Activated CD4-positive, alpha-beta T cell treated with anti-CD3 and anti-CD28 coated beads for 36 hours (primary cell): ENCODE data around the gene ZNF519. TPM values are rescaled to one million over a fixed set of nuclear protein-coding genes. Genes with fewer than 3 reads are reported as not detected.
"Not testable (repeated sequence)": the region's sequence is repeated elsewhere in the genome, so short reads cannot be mapped to it uniquely, and the experiment has no call there.

Experiments used
- ATAC-seq: fragments of 200-7000 bp; cut with Tn5 transposase; one replicate; pipeline ENCODE4 v1.10.0; 2021; ENCODE audit warnings: mild to moderate bottlenecking, moderate library complexity
- CTCF ChIA-PET: fragments of 350-600 bp; sonication (Branson Sonifier 250); formaldehyde crosslinking; loops from one replicate; lab custom pipeline; 2021; ENCODE audit warnings: antibody characterized with exemption; lab: Charles Lee
- POLR2A ChIA-PET: fragments of 350-600 bp; sonication (Branson Sonifier 250); formaldehyde crosslinking; loops from one replicate; lab custom pipeline; 2021; ENCODE audit warnings: antibody characterized with exemption, inconsistent platforms; lab: Charles Lee
- DNase-seq: peaks from one replicate; pipeline ENCODE4 v3.0.0-alpha.2; 2020
- H3K27ac Mint-ChIP-seq: one replicate; pipeline ENCODE4 v1.8.0; 2021; ENCODE audit warnings: mixed read lengths
- H3K27me3 Mint-ChIP-seq: one replicate; pipeline ENCODE4 v1.8.0; 2021; ENCODE audit warnings: mixed read lengths
- H3K36me3 Mint-ChIP-seq: one replicate; pipeline ENCODE4 v1.8.0; 2021; ENCODE audit warnings: low read depth, mixed read lengths
- H3K4me1 Mint-ChIP-seq: one replicate; pipeline ENCODE4 v1.8.0; 2021; ENCODE audit warnings: mixed read lengths
- H3K4me3 Mint-ChIP-seq: one replicate; pipeline ENCODE4 v1.8.0; 2021; ENCODE audit warnings: mild to moderate bottlenecking, moderate library complexity, mixed read lengths
- H3K9me3 Mint-ChIP-seq: one replicate; pipeline ENCODE4 v1.8.0; 2021; ENCODE audit warnings: low read depth, mixed read lengths
- intact Hi-C, 2 experiments: fragments of 100-400 bp; cut with DNase I in 1 of 2; cut with micrococcal nuclease in 1 of 2; formaldehyde crosslinking; loops; one replicate each; pipeline versions ENCODE4 v1.14.2 to v1.15.1; 2022 to 2024; cut with DNase I, micrococcal nuclease
- total RNA-seq, 2 experiments: library from RNA; stranded (reverse); gene quantifications; one replicate each; pipeline ENCODE4 v1.2.3, GENCODE V29; 2021

Gene ZNF519
- 10 to 100 TPM; 14.5 to 16.3 TPM for total RNA-seq

DNA sequence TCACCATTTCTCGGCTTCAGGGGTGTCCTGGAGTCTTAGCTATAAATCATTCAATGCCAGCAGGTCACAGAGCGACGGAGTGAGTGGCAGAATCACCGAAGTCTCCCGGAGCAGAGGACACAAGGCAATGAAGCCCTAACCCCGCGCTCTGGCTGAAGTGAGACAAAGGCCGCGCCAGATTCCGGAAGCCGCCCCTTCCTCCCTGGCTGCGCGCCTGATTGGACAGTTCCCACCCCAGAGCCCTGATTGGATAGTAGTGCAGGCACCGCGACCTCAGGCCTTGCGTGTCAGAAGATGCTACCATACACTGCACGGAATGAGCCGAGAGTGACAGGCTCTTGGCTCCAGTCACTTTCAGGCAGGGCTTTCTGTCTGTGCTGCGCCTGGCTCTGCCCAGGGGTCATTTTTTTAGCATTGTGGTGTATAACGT lies at the start of gene ZNF519:
ZNF519 (minus strand) TSS at position 165 of the 430 bp plus-strand sequence; CDS start at position 7, 158 bp downstream.
- Mint-ChIP-seq H3K4me3 (peak within 1 kb of the TSS; percentile 89), H3K4me1 (peaks cover 15% of the 10 kb centered on the region), H3K27ac (peak within 1 kb of the TSS; percentile 89)
- peak; percentile 89 for DNase-seq
- peak; percentile 100 for ATAC-seq
- CTCF ChIA-PET, H3K36me3 Mint-ChIP-seq, H3K9me3 Mint-ChIP-seq, POLR2A ChIA-PET, H3K27me3 Mint-ChIP-seq: not testable (repeated sequence)
- intact Hi-C loops = loop anchor here in 1 of 2 experiments (10.0 kb wide), 1 partner anchor 397 kb away; no protein-coding TSS in a partner anchor

DNA sequence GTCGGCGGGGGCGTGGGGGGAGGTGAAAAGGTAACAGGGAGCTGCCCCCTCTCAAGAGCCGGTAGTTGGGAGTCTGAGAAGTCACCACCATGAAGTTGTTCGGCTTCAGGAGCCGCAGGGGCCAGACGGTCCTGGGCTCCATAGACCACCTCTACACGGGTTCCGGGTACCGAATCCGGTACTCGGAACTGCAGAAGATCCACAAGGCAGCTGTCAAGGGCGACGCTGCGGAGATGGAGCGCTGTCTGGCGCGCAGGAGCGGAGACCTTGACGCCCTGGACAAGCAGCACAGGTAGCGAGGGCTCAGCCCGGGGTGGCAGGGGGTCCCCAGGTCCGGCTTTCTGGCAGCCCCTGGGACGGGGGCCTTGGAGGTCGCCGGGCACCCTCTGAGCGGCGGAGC lies 47.1 kb upstream of the ZNF519 start:
- CTCF ChIA-PET = interaction anchor here (1.0 kb wide), 1 partner anchor 10 kb away, joined by 3 read pairs; no protein-coding TSS in a partner anchor
- Mint-ChIP-seq H3K27me3 (peaks cover 3% of the 10 kb centered on the region), H3K36me3 (no peaks in the 10 kb centered on the region), H3K4me3 (peak overlapping the region; percentile 79), H3K27ac (peak overlapping the region; percentile 88), H3K9me3 (no peaks in the 10 kb centered on the region), H3K4me1 (peaks cover 6% of the 10 kb centered on the region)
- POLR2A ChIA-PET = no interaction called here
- ATAC-seq (peak; percentile 14), DNase-seq (no peak)
- intact Hi-C loops = loop anchor here in 1 of 2 experiments (2.0 to 5.0 kb wide), 2 partner anchors 218 to 237 kb away; no protein-coding TSS in a partner anchor

DNA sequence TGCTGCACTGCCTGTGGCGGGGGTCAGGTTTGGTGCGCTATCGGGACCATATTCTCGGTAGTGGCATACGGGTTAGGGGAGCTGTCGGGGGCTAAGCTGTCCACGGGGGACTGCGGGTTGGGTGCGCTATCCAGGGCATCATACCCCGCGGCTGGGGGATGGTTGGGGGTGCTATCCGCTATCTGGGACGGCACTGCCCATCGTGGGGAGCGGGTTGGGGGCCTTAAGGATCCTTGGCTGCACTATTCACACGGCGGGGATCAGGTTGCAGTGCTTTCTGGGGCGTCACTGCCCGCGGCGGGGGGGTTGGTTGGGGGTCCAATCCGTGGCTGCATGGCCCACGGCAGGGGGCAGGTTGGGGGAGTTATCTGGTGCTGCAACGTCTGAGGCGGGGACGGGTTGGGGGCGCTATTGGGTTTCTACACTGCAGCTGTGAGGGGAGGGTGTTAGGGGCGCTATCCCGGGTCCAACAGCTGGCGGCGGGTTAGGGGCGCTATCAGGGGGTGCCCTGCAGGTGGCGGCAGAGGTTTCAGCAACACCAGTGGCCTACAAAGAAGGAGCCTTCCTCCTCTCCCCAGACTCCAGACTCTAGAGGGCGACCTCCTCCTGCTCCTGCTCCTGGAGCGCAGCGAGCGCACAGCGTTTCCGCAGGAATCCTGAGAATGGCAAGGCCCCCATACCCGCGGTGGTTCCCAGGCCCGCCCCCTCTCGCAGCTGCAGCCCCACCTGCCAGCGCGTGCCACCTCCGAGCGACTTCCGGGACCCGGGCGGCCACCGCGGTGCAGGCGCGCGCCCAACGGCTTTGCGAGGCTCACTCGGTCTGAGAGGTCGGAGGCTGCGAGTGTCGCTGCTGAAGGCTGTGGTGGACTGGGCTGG lies 46.3 kb upstream of the ZNF519 start:
- intact Hi-C loops = loop anchor here in 1 of 2 experiments (2.0 to 5.0 kb wide), 2 partner anchors 219 to 238 kb away; no protein-coding TSS in a partner anchor
- ATAC-seq = peak; percentile 96
- POLR2A ChIA-PET = not testable (repeated sequence)

GRCh38 chr18:14177540-14178320 lies 45.5 kb upstream of the ZNF519 start:
- H3K4me1 Mint-ChIP-seq, ATAC-seq, H3K9me3 Mint-ChIP-seq, H3K27me3 Mint-ChIP-seq, POLR2A ChIA-PET, CTCF ChIA-PET, H3K27ac Mint-ChIP-seq, DNase-seq, H3K4me3 Mint-ChIP-seq, H3K36me3 Mint-ChIP-seq: not testable (repeated sequence)
- intact Hi-C loops = loop anchor here in 1 of 2 experiments (2.0 to 5.0 kb wide), 2 partner anchors 220 to 239 kb away; no protein-coding TSS in a partner anchor

More for the DNA sequence above, 46.3 kb upstream of the ZNF519 start:
- H3K27me3 Mint-ChIP-seq, H3K4me1 Mint-ChIP-seq, H3K36me3 Mint-ChIP-seq, H3K9me3 Mint-ChIP-seq: not testable (repeated sequence)
- CTCF ChIA-PET = interaction anchor here (1.0 kb wide), 1 partner anchor 11 kb away, joined by 3 read pairs; no protein-coding TSS in a partner anchor
- DNase-seq = peak; percentile 90
- H3K27ac Mint-ChIP-seq = peak overlapping the region; percentile 88
- H3K4me3 Mint-ChIP-seq = peak overlapping the region; percentile 79

DNA sequence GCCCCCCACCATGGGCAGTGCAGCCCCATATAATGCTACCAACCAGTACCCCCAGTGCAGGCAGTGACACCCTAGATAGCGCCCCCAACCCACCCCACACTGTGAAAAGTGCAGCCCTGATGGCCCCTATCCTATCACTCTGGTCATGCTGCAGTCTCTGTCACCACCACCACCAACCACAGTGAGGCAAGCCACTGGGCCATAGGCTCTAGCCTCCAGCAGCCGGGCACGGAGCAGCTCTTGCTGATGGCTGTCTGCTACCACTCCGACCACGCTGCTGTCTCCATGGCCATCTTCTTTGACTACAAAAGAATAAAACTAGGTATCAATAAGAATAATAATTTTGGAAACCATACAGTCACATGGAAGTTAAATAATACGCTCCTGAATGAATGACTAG lies 43.2 kb upstream of the ZNF519 start:
- POLR2A ChIA-PET, H3K27me3 Mint-ChIP-seq, H3K27ac Mint-ChIP-seq, H3K9me3 Mint-ChIP-seq, ATAC-seq, DNase-seq, CTCF ChIA-PET, H3K36me3 Mint-ChIP-seq, H3K4me3 Mint-ChIP-seq, H3K4me1 Mint-ChIP-seq: not testable (repeated sequence)
- intact Hi-C loops = loop anchor here in 1 of 2 experiments (5.0 kb wide), 1 partner anchor 222 kb away; no protein-coding TSS in a partner anchor

DNA sequence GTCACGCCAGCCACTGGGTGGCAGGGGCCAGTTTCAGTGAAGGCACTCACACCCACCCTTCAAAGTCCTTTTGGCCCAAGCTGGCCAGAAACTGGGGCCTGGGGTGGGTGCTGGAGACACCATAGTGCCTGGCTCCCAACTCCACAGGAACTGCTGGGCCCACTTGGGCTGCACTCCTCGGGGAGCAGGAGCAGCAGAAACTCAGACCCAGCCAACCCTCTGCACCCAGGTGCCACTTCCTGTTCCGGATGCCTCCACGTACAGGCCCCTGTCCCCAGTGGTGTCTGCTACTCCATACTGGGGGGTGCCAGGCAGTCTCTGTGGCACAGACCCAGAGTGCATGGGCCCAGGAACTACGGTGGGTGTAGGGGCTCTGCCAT lies 42.5 kb upstream of the ZNF519 start:
- ATAC-seq = no peak
- intact Hi-C loops = loop anchor here in 1 of 2 experiments (5.0 kb wide), 1 partner anchor 223 kb away; no protein-coding TSS in a partner anchor
- Mint-ChIP-seq H3K4me1 (peaks cover 2% of the 10 kb centered on the region), H3K36me3 (no peaks in the 10 kb centered on the region), H3K27me3 (no peaks in the 10 kb centered on the region), H3K27ac (no peak overlapping the region), H3K9me3 (no peaks in the 10 kb centered on the region), H3K4me3 (no peak overlapping the region)
- ChIA-PET CTCF (no interaction called here), POLR2A (no interaction called here)
- no peak for DNase-seq

- H3K9me3 Mint-ChIP-seq, intact Hi-C loops, H3K27ac Mint-ChIP-seq, H3K27me3 Mint-ChIP-seq, H3K36me3 Mint-ChIP-seq, DNase-seq, H3K4me1 Mint-ChIP-seq, H3K4me3 Mint-ChIP-seq, POLR2A ChIA-PET, ATAC-seq: not testable (repeated sequence)
- CTCF ChIA-PET = interaction anchor here (0.6 kb wide), 1 partner anchor 16 kb away, joined by 3 read pairs; no protein-coding TSS in a partner anchor
Observed at GRCh38 chr18:14174002-14174705, 41.9 kb upstream of the ZNF519 start.

GRCh38 chr18:14173116-14173951 lies 41.1 kb upstream of the ZNF519 start:
- ATAC-seq, H3K27me3 Mint-ChIP-seq, H3K27ac Mint-ChIP-seq, DNase-seq, intact Hi-C loops, POLR2A ChIA-PET, H3K36me3 Mint-ChIP-seq, H3K4me1 Mint-ChIP-seq, H3K4me3 Mint-ChIP-seq, H3K9me3 Mint-ChIP-seq: not testable (repeated sequence)
- CTCF ChIA-PET = interaction anchor here (0.6 kb wide), 1 partner anchor 17 kb away, joined by 3 read pairs; no protein-coding TSS in a partner anchor

- DNase-seq, CTCF ChIA-PET, H3K4me3 Mint-ChIP-seq, H3K4me1 Mint-ChIP-seq, intact Hi-C loops, H3K36me3 Mint-ChIP-seq, H3K9me3 Mint-ChIP-seq, ATAC-seq, H3K27me3 Mint-ChIP-seq, H3K27ac Mint-ChIP-seq, POLR2A ChIA-PET: not testable (repeated sequence)
Observed at GRCh38 chr18:14172142-14173115, 40.2 kb upstream of the ZNF519 start.
